Stimulated activated CD8-positive, alpha-beta memory T cell treated with anti-CD3 and anti-CD28 coated beads, Interleukin-15, amount 100 ng/mL, for 1 hour (primary cell): ENCODE measurements around the gene PSMD5.

Experiments used
- DNase-seq: peaks from one replicate; pipeline ENCODE4 v3.0.0-alpha.2; 2020; ENCODE audit warnings: low read depth

The PSMD5 gene

GRCh38 chr9:120842685-120843485 lies at the start of gene PSMD5:
PSMD5 (minus strand) TSS chr9:120842922; CDS start chr9:120842909, 13 bp downstream.
- peak; percentile 90 for DNase-seq

- no peak for DNase-seq
Measured at GRCh38 chr9:120891884-120892747, 49.4 kb upstream of the PSMD5 start.

GRCh38 chr9:120891245-120891883 lies 48.6 kb upstream of the PSMD5 start:
- DNase-seq, result no peak

GRCh38 chr9:120890320-120891244 lies 47.9 kb upstream of the PSMD5 start:
- DNase-seq, result no peak

GRCh38 chr9:120889606-120890271 lies 47.0 kb upstream of the PSMD5 start:
- no peak for DNase-seq

GRCh38 chr9:120888626-120889025 lies 45.9 kb upstream of the PSMD5 start:
- no peak for DNase-seq

- DNase-seq, result no peak
Measured at GRCh38 chr9:120886490-120886967, 43.8 kb upstream of the PSMD5 start.

- no peak for DNase-seq
Measured at GRCh38 chr9:120885958-120886357, 43.2 kb upstream of the PSMD5 start.

GRCh38 chr9:120885457-120885856 lies 42.7 kb upstream of the PSMD5 start:
- no peak for DNase-seq

- no peak for DNase-seq
Measured at GRCh38 chr9:120883608-120883996, 40.9 kb upstream of the PSMD5 start.

- DNase-seq, result no peak
Measured at GRCh38 chr9:120882935-120883607, 40.3 kb upstream of the PSMD5 start.

GRCh38 chr9:120879446-120879845 lies 36.7 kb upstream of the PSMD5 start:
- no peak for DNase-seq

GRCh38 chr9:120878188-120879130 lies 35.7 kb upstream of the PSMD5 start:
- DNase-seq, result no peak

- DNase-seq, result no peak
Measured at GRCh38 chr9:120877276-120878034, 34.7 kb upstream of the PSMD5 start.

- no peak for DNase-seq
Measured at GRCh38 chr9:120876842-120877240, 34.1 kb upstream of the PSMD5 start, which contains the start of gene PHF19. PHF19 (minus strand) TSS chr9:120877188; CDS start chr9:120874741, 2,447 bp downstream.

GRCh38 chr9:120875954-120876841 lies 33.5 kb upstream of the PSMD5 start:
- peak; percentile 55 for DNase-seq

GRCh38 chr9:120875643-120875953 lies 32.9 kb upstream of the PSMD5 start:
- DNase-seq, result no peak
